ENCODE results near the gene MED12L. TPM values are rescaled to one million over a fixed set of nuclear protein-coding genes. Genes with fewer than 3 reads are reported as not detected.
A peak's percentile ranks its signal among the peaks of the same experiment; 100 is the strongest.

MED12L gene
- total RNA-seq, 1 experiment from 2014 or later, result 6.4 TPM

DNA sequence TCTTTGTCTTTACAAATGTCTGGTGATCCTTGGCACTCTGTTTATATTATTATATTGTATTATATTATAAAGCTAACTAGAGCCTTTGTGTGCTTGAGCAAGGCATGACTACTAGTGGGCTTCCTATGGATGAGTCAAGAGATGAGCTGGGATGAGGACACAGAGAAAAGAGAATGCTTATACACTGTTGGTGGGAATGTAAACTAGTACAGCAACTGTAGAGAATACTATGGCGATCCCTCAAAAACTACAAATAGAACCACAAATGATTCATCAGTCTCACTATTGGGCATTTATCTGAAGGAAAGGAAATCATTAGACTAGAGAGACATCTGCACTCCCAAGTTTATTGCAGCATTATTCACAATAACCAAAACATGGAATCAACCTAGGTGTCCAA, 40.8 kb upstream of the MED12L start:
- Histone ChIP-seq H3K9me2 (ENCODE audit: insufficient read depth) (no peaks in the 10 kb centered on the region), H3K36me3 (ENCODE audit: control insufficient read depth in 1 of 2, insufficient read depth in 2 of 2, low read length in 2 of 2) (no peaks in the 10 kb centered on the region), H3K27me3 (ENCODE audit: insufficient read depth, low read length) (no peaks in the 10 kb centered on the region), H3K79me2 (ENCODE audit: insufficient read depth, low read length) (no peaks in the 10 kb centered on the region), H3K4me2 (ENCODE audit: low read length) (no peak overlapping the region), H2AFZ (ENCODE audit: low read depth, low read length, poor library complexity, severe bottlenecking) (no peak overlapping the region), H3K9me3 (ENCODE audit: control insufficient read depth in 1 of 2, insufficient read depth in 1 of 2, low read depth in 1 of 2, low read length in 2 of 2) (no peaks in the 10 kb centered on the region), H3K9ac (ENCODE audit: low read length) (no peak overlapping the region), H3K4me3 (replicated peaks in 1 of 2; ENCODE audit: low read depth in 1 of 2, low read length in 2 of 2) (no peak overlapping the region), H4K20me1 (ENCODE audit: insufficient read depth) (no peaks in the 10 kb centered on the region), H3K4me1 (ENCODE audit: control insufficient read depth in 1 of 2, insufficient read depth in 2 of 2, low read length in 2 of 2) (no peaks in the 10 kb centered on the region), H3K27ac (ENCODE audit: low read depth, low read length) (no peak overlapping the region)
- CTCF ChIA-PET, result interaction anchor here (1.2 kb wide), 1 partner anchor 42 kb away, joined by 3 read pairs; no protein-coding TSS in a partner anchor
- ATAC-seq (no peak), DNase-seq (ENCODE audit: low read depth, low spot score) (no peak)
- intact Hi-C loops (cut with micrococcal nuclease), result no loop called here
- RAD21 ChIA-PET (ENCODE audit: low non-redundant PET in 1 of 2, low total read pairs in 2 of 2, uncharacterized antibody in 2 of 2, unreplicated experiment in 2 of 2), result no interaction called here
- no TSS peak for BruUV-seq (replicated peaks)
- POLR2A ChIA-PET, result no interaction called here
- TF ChIP-seq, protein P1, sequence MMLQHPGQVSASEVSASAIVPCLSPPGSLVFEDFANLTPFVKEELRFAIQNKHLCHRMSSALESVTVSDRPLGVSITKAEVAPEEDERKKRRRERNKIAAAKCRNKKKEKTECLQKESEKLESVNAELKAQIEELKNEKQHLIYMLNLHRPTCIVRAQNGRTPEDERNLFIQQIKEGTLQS (IDR thresholded peaks at IDR 0.05), result no peak

DNA sequence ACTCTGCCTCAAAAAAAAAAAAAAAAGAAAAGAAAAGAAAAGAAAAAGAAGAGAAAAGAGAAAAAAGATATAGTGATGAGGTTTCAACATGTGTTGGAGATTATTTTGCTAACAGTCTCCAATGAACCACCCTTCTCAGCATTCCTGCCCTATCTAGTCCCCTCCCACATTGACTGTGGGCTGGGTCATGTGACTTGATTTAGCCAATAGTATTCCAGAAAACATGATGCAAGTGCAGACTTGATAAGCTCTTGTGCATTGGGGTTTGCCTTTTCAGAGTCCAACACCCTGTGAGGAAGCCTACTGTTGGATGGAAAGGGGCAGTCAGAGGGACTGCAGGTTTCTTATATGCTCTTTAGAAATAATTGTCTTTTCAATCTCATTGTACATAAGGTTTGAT, 37.8 kb upstream of the MED12L start:
- no TSS peak for BruUV-seq (replicated peaks)
- Histone ChIP-seq H3K4me2 (ENCODE audit: low read length) (no peak overlapping the region), H4K20me1 (ENCODE audit: insufficient read depth) (no peaks in the 10 kb centered on the region), H3K4me1 (ENCODE audit: control insufficient read depth in 1 of 2, insufficient read depth in 2 of 2, low read length in 2 of 2) (no peaks in the 10 kb centered on the region), H3K4me3 (replicated peaks in 1 of 2; ENCODE audit: low read depth in 1 of 2, low read length in 2 of 2) (no peak overlapping the region), H3K27me3 (ENCODE audit: insufficient read depth, low read length) (no peaks in the 10 kb centered on the region), H3K27ac (ENCODE audit: low read depth, low read length) (no peak overlapping the region), H3K9ac (ENCODE audit: low read length) (no peak overlapping the region), H2AFZ (ENCODE audit: low read depth, low read length, poor library complexity, severe bottlenecking) (no peak overlapping the region), H3K79me2 (ENCODE audit: insufficient read depth, low read length) (no peaks in the 10 kb centered on the region), H3K9me2 (ENCODE audit: insufficient read depth) (no peaks in the 10 kb centered on the region), H3K36me3 (ENCODE audit: control insufficient read depth in 1 of 2, insufficient read depth in 2 of 2, low read length in 2 of 2) (no peaks in the 10 kb centered on the region), H3K9me3 (ENCODE audit: control insufficient read depth in 1 of 2, insufficient read depth in 1 of 2, low read depth in 1 of 2, low read length in 2 of 2) (no peaks in the 10 kb centered on the region; a peak in 1 of 4 replicates)
- POLR2A ChIA-PET, result no interaction called here
- CTCF ChIA-PET, result no interaction called here
- RAD21 ChIA-PET (ENCODE audit: low non-redundant PET in 1 of 2, low total read pairs in 2 of 2, uncharacterized antibody in 2 of 2, unreplicated experiment in 2 of 2), result no interaction called here
- DNase-seq (ENCODE audit: low read depth, low spot score) (peak; percentile 23), ATAC-seq (peak; percentile 63)
- intact Hi-C loops (cut with micrococcal nuclease), result no loop called here
- TF ChIP-seq, protein P2, sequence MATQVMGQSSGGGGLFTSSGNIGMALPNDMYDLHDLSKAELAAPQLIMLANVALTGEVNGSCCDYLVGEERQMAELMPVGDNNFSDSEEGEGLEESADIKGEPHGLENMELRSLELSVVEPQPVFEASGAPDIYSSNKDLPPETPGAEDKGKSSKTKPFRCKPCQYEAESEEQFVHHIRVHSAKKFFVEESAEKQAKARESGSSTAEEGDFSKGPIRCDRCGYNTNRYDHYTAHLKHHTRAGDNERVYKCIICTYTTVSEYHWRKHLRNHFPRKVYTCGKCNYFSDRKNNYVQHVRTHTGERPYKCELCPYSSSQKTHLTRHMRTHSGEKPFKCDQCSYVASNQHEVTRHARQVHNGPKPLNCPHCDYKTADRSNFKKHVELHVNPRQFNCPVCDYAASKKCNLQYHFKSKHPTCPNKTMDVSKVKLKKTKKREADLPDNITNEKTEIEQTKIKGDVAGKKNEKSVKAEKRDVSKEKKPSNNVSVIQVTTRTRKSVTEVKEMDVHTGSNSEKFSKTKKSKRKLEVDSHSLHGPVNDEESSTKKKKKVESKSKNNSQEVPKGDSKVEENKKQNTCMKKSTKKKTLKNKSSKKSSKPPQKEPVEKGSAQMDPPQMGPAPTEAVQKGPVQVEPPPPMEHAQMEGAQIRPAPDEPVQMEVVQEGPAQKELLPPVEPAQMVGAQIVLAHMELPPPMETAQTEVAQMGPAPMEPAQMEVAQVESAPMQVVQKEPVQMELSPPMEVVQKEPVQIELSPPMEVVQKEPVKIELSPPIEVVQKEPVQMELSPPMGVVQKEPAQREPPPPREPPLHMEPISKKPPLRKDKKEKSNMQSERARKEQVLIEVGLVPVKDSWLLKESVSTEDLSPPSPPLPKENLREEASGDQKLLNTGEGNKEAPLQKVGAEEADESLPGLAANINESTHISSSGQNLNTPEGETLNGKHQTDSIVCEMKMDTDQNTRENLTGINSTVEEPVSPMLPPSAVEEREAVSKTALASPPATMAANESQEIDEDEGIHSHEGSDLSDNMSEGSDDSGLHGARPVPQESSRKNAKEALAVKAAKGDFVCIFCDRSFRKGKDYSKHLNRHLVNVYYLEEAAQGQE (IDR thresholded peaks at IDR 0.05; ENCODE audit: low read depth), result no peak
- TF ChIP-seq, protein P1 (IDR thresholded peaks at IDR 0.05), result no peak
- TF ChIP-seq TCF7L2 (IDR thresholded peaks at IDR 0.05; ENCODE audit: borderline replicate concordance, extremely low read depth, insufficient read depth, insufficient read length), result no peak
- TF ChIP-seq YY1 (IDR thresholded peaks at IDR 0.05; ENCODE audit: extremely low read depth, insufficient replicate concordance, low read depth, low read length), result no peak
- no peak for TF ChIP-seq EZH2phosphoT487 (IDR thresholded peaks at IDR 0.05; ENCODE audit: borderline replicate concordance)
- TF ChIP-seq, protein P3, sequence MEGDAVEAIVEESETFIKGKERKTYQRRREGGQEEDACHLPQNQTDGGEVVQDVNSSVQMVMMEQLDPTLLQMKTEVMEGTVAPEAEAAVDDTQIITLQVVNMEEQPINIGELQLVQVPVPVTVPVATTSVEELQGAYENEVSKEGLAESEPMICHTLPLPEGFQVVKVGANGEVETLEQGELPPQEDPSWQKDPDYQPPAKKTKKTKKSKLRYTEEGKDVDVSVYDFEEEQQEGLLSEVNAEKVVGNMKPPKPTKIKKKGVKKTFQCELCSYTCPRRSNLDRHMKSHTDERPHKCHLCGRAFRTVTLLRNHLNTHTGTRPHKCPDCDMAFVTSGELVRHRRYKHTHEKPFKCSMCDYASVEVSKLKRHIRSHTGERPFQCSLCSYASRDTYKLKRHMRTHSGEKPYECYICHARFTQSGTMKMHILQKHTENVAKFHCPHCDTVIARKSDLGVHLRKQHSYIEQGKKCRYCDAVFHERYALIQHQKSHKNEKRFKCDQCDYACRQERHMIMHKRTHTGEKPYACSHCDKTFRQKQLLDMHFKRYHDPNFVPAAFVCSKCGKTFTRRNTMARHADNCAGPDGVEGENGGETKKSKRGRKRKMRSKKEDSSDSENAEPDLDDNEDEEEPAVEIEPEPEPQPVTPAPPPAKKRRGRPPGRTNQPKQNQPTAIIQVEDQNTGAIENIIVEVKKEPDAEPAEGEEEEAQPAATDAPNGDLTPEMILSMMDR (IDR thresholded peaks at IDR 0.05 in 2 of 3, conservative IDR thresholded peaks at IDR 0.05 in 1 of 3; ENCODE audit: borderline replicate concordance in 1 of 3, insufficient read depth in 1 of 3, low read depth in 2 of 3, low read length in 2 of 3), result no peak
- no peak for TF ChIP-seq POLR2A (IDR thresholded peaks at IDR 0.05; ENCODE audit: borderline replicate concordance, extremely low read depth, insufficient read depth, insufficient read length)
- no peak for TF ChIP-seq ZNF274 (IDR thresholded peaks at IDR 0.05; ENCODE audit: low read depth, low read length)
- TF ChIP-seq CEBPB (IDR thresholded peaks at IDR 0.05; ENCODE audit: low read depth), result no peak
- TF ChIP-seq, protein P4, sequence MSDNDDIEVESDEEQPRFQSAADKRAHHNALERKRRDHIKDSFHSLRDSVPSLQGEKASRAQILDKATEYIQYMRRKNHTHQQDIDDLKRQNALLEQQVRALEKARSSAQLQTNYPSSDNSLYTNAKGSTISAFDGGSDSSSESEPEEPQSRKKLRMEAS (IDR thresholded peaks at IDR 0.05), result no peak
- no peak for TF ChIP-seq JUND (IDR thresholded peaks at IDR 0.05)
- no peak for TF ChIP-seq SP1 (IDR thresholded peaks at IDR 0.05; ENCODE audit: low read depth)
- TF ChIP-seq EZH2 (IDR thresholded peaks at IDR 0.05), result no peak
